Testis (tissue), 2 donors: Measurements from ENCODE around the gene LRRC36.

Experiments used
- CTCF ChIP-seq, 3 experiments: fragments of 450-650 bp in 2 of 3; fragments of 200-600 bp in 1 of 3; sonication (generic) in 1 of 3; IDR thresholded peaks; one replicate each; pipeline ENCODE4 v1.5.1; 2016 to 2019; ENCODE audit warnings: antibody characterized with exemption in 3 of 3, mild to moderate bottlenecking in 2 of 3, moderate library complexity in 1 of 3
- POLR2A ChIP-seq: fragments of 450-650 bp; IDR thresholded peaks from one replicate; pipeline ENCODE4 v1.6.1; 2017; ENCODE audit warnings: antibody characterized with exemption, mild to moderate bottlenecking, moderate library complexity

GRCh38 chr16:67336116-67336515 lies 9.5 kb downstream of the LRRC36 start:
- TF ChIP-seq CTCF (IDR thresholded peaks at IDR 0.05), result no peak
- no peak for TF ChIP-seq POLR2A
